Panc1 (cell line): ENCODE measurements around the gene BRD4. TPM values are rescaled to one million over a fixed set of nuclear protein-coding genes. Genes with fewer than 3 reads are reported as not detected.

Experiments
- ATAC-seq: fragments of 200-7000 bp; cut with Tn5 transposase; 2 replicates; pipeline ENCODE4 v1.9.1; 2020; ENCODE audit warnings: mild to moderate bottlenecking, moderate library complexity
- BruUV-seq: library from RNA; stranded (reverse); fragments of 400-500 nt; replicated peaks from 2 replicates; lab custom pipeline; 2021; lab: Mats Ljungman, UMichigan
- CTCF ChIA-PET: fragments of 300-600 bp; sonication (Branson Sonifier 250); formaldehyde crosslinking; loops from one replicate; lab custom pipeline; 2022; ENCODE audit warnings: antibody characterized with exemption; lab: Charles Lee
- POLR2A ChIA-PET: fragments of 300-600 bp; sonication (Branson Sonifier 250); formaldehyde crosslinking; loops from one replicate; lab custom pipeline; 2022; ENCODE audit warnings: antibody characterized with exemption; lab: Charles Lee
- DNase-seq: peaks from one replicate; pipeline ENCODE4 v3.0.0-alpha.2; 2010; ENCODE audit warnings: low read depth, low spot score
- H3K27ac ChIP-seq: 2 replicates; pipeline ENCODE4 v1.5.1; 2011; ENCODE audit warnings: mild to moderate bottlenecking, low read length, inconsistent platforms
- H3K27me3 ChIP-seq: fragments of 200-500 bp; sonication (Bioruptor generic); 2 replicates; pipeline ENCODE4 v1.6.0; 2014; ENCODE audit warnings: low read length, inconsistent platforms; ENCODE audit not compliant: control insufficient read depth, insufficient read depth
- H3K36me3 ChIP-seq: fragments of 200-500 bp; sonication (Bioruptor generic); 2 replicates; pipeline ENCODE4 v1.5.1; 2014; ENCODE audit warnings: inconsistent platforms, mild to moderate bottlenecking, low read length, moderate library complexity; ENCODE audit not compliant: control insufficient read depth, insufficient read depth
- H3K4me1 ChIP-seq: 2 replicates; pipeline ENCODE4 v1.5.1; 2011; ENCODE audit warnings: inconsistent platforms, mild to moderate bottlenecking, low read length, moderate library complexity; ENCODE audit not compliant: control insufficient read depth, insufficient read depth
- H3K4me3 ChIP-seq, 2 experiments: 2 replicates each; pipeline ENCODE4 v1.5.1; 2011 to 2012; ENCODE audit warnings: low read depth in 2 of 2, low read length in 2 of 2, mild to moderate bottlenecking in 2 of 2, inconsistent platforms in 1 of 2, moderate library complexity in 1 of 2
- H3K9me3 ChIP-seq: fragments of 200-500 bp; sonication (Bioruptor generic); 2 replicates; pipeline ENCODE4 v1.5.1; 2014; ENCODE audit warnings: low read depth, mild to moderate bottlenecking, inconsistent platforms, low read length, moderate library complexity; ENCODE audit not compliant: control insufficient read depth, insufficient read depth
- CTCF ChIP-seq: fragments of 450-650 bp; IDR thresholded peaks from 2 replicates; pipeline ENCODE4 v1.5.1; 2017; ENCODE audit warnings: mild to moderate bottlenecking
- POLR2AphosphoS5 ChIP-seq: IDR thresholded peaks from 2 replicates; pipeline ENCODE4 v1.6.1; 2012; ENCODE audit warnings: mild to moderate bottlenecking, low read depth, low read length, moderate library complexity
- REST ChIP-seq, 2 experiments: IDR thresholded peaks; 2 replicates each; pipeline ENCODE4 v1.6.1; 2011 to 2012; ENCODE audit warnings: low read depth in 2 of 2, control low read depth in 1 of 2, low read length in 1 of 2, mild to moderate bottlenecking in 1 of 2, moderate library complexity in 1 of 2; ENCODE audit not compliant: insufficient read depth in 1 of 2
- SIN3A ChIP-seq: IDR thresholded peaks from 2 replicates; pipeline ENCODE4 v1.6.1; 2012; ENCODE audit warnings: low read depth, mild to moderate bottlenecking, low read length, moderate library complexity, borderline replicate concordance; ENCODE audit not compliant: insufficient read depth
- TCF7L2 ChIP-seq: IDR thresholded peaks from 2 replicates; pipeline ENCODE4 v1.6.1; 2011; ENCODE audit warnings: mild to moderate bottlenecking, low read depth, low read length, inconsistent platforms
- in situ Hi-C: cut with HindIII; loops from 2 replicates; pipeline ENCODE4 v1.10.0; 2016; ENCODE audit warnings: low sequenced_read_pairs, low pct_unique_long_range_greater_than_20kb
- intact Hi-C: fragments of 100-400 bp; cut with micrococcal nuclease; formaldehyde crosslinking; loops from one replicate; pipeline ENCODE4 v1.10.0; 2022; ENCODE audit not compliant: unreplicated experiment
- total RNA-seq: library from RNA; stranded (reverse); gene quantifications from one replicate; pipeline ENCODE4 v1.2.1, GENCODE V29; 2021; ENCODE audit not compliant: unreplicated experiment

The BRD4 gene
- total RNA-seq, 1 experiment from 2014 or later = 102 TPM

- POLR2A ChIA-PET = no interaction called here
- DNase-seq (no peak), ATAC-seq (no peak)
- peaks cover 62% of the 10 kb centered on the region for H3K4me1 ChIP-seq
- H3K27me3 ChIP-seq = no peaks in the 10 kb centered on the region
- TF ChIP-seq POLR2AphosphoS5 (no peak), SIN3A (no peak), CTCF (no peak), REST (IDR thresholded peaks at IDR 0.05; ENCODE audit: insufficient read depth in 1 of 2, low read depth in 2 of 2, low read length in 1 of 2) (no peak), TCF7L2 (no peak)
- no peak overlapping the region for H3K27ac ChIP-seq
- intact Hi-C loops = no loop called here
- H3K9me3 ChIP-seq = no peaks in the 10 kb centered on the region
- no TSS peak for BruUV-seq
- in situ Hi-C loops = no loop called here
- CTCF ChIA-PET = no interaction called here
- no peak overlapping the region for H3K4me3 ChIP-seq
- no peaks in the 10 kb centered on the region for H3K36me3 ChIP-seq
These were observed 45.5 kb downstream of the BRD4 start for GRCh38 chr19:15286688-15287365.

GRCh38 chr19:15285896-15286591 lies 46.3 kb downstream of the BRD4 start:
- CTCF ChIA-PET = no interaction called here
- Histone ChIP-seq H3K9me3 (no peaks in the 10 kb centered on the region), H3K27me3 (no peaks in the 10 kb centered on the region), H3K4me1 (peaks cover 67% of the 10 kb centered on the region), H3K27ac (no peak overlapping the region), H3K4me3 (no peak overlapping the region), H3K36me3 (no peaks in the 10 kb centered on the region)
- intact Hi-C loops (no loop called here), in situ Hi-C loops (no loop called here)
- no peak for TF ChIP-seq CTCF
- no peak for TF ChIP-seq SIN3A
- TF ChIP-seq TCF7L2 = no peak
- TF ChIP-seq POLR2AphosphoS5 = no peak
- TF ChIP-seq REST (IDR thresholded peaks at IDR 0.05; ENCODE audit: insufficient read depth in 1 of 2, low read depth in 2 of 2, low read length in 1 of 2) = no peak
- no peak for DNase-seq
- ATAC-seq = no peak
- POLR2A ChIA-PET = no interaction called here
- no TSS peak for BruUV-seq
